DND-41 (cell line): Measurements from ENCODE around the gene POU6F2.
"Not testable (repeated sequence)": the region's sequence is repeated elsewhere in the genome, so short reads cannot be mapped to it uniquely, and the experiment has no call there.

Source experiments
- ATAC-seq: fragments of 200-7000 bp; cut with Tn5 transposase; 3 replicates; pipeline ENCODE4 v1.9.1; 2021; ENCODE audit warnings: low read depth; ENCODE audit not compliant: insufficient read depth
- DNase-seq: peaks from one replicate; pipeline ENCODE4 v3.0.0-alpha.2; 2020
- H2AFZ ChIP-seq: 2 replicates; pipeline ENCODE4 v1.6.0; 2012; ENCODE audit warnings: low read depth, low read length
- H3K27ac ChIP-seq: 2 replicates; pipeline ENCODE4 v1.5.1; 2012; ENCODE audit warnings: low read length, inconsistent platforms
- H3K27me3 ChIP-seq: fragments of 200-600 bp; sonication (generic); 2 replicates; pipeline ENCODE4 v1.6.0; 2012; ENCODE audit warnings: low read length, mild to moderate bottlenecking, inconsistent platforms; ENCODE audit not compliant: insufficient read depth, poor library complexity
- H3K36me3 ChIP-seq: 2 replicates; pipeline ENCODE4 v1.5.1; 2012; ENCODE audit warnings: low read length, inconsistent platforms; ENCODE audit not compliant: insufficient read depth
- H3K4me1 ChIP-seq: 2 replicates; pipeline ENCODE4 v1.5.1; 2012; ENCODE audit warnings: mild to moderate bottlenecking, low read length; ENCODE audit not compliant: insufficient read depth
- H3K4me2 ChIP-seq: 2 replicates; pipeline ENCODE4 v1.6.0; 2012; ENCODE audit warnings: mild to moderate bottlenecking, moderate library complexity, low read length, inconsistent platforms; ENCODE audit not compliant: insufficient read depth
- H3K4me3 ChIP-seq, 2 experiments: fragments of 200-600 bp in 1 of 2; shearing (Covaris generic) in 1 of 2; 2 replicates each; pipeline ENCODE4 v1.5.1; 2012 to 2016; ENCODE audit warnings: inconsistent platforms in 2 of 2, low read length in 2 of 2, mild to moderate bottlenecking in 2 of 2, low read depth in 1 of 2, moderate library complexity in 1 of 2
- H3K79me2 ChIP-seq: 2 replicates; pipeline ENCODE4 v1.6.0; 2012; ENCODE audit warnings: low read length, inconsistent platforms; ENCODE audit not compliant: insufficient read depth
- H3K9ac ChIP-seq: 2 replicates; pipeline ENCODE4 v1.6.0; 2012; ENCODE audit warnings: low read depth, mild to moderate bottlenecking, inconsistent platforms, low read length, moderate library complexity
- H3K9me3 ChIP-seq: 2 replicates; pipeline ENCODE4 v1.5.1; 2012; ENCODE audit warnings: low read length, moderate library complexity, mild to moderate bottlenecking, inconsistent platforms; ENCODE audit not compliant: insufficient read depth, severe bottlenecking
- H4K20me1 ChIP-seq: 2 replicates; pipeline ENCODE4 v1.6.0; 2012; ENCODE audit warnings: low read length; ENCODE audit not compliant: insufficient read depth
- CTCF ChIP-seq: IDR thresholded peaks from 2 replicates; pipeline ENCODE4 v1.5.1; 2012; ENCODE audit warnings: borderline replicate concordance, low read length, moderate library complexity, mild to moderate bottlenecking; ENCODE audit not compliant: poor library complexity, severe bottlenecking; ENCODE audit errors: extremely low read depth
- EZH2 ChIP-seq: IDR thresholded peaks from 3 replicates; pipeline ENCODE4 v1.6.1; 2012; ENCODE audit warnings: borderline replicate concordance, low read depth, mild to moderate bottlenecking, moderate library complexity, low read length, inconsistent platforms; ENCODE audit not compliant: severe bottlenecking

The POU6F2 gene

GRCh38 chr7:39375874-39376190 lies 398.1 kb downstream of the POU6F2 start:
- H3K36me3 ChIP-seq: no peaks in the 10 kb centered on the region
- no peak overlapping the region for H3K4me2 ChIP-seq
- no peaks in the 10 kb centered on the region for H3K79me2 ChIP-seq
- H3K4me3 ChIP-seq: no peak overlapping the region
- TF ChIP-seq CTCF: no peak
- no peak for TF ChIP-seq EZH2
- no peak overlapping the region for H3K27ac ChIP-seq
- H2AFZ ChIP-seq: no peak overlapping the region
- peaks cover 10% of the 10 kb centered on the region for H3K27me3 ChIP-seq
- H3K9ac ChIP-seq: no peak overlapping the region
- no peaks in the 10 kb centered on the region for H3K4me1 ChIP-seq
- ATAC-seq: no peak
- H3K9me3 ChIP-seq: no peaks in the 10 kb centered on the region
- no peaks in the 10 kb centered on the region for H4K20me1 ChIP-seq
- no peak for DNase-seq

GRCh38 chr7:39376881-39377280 lies 399.2 kb downstream of the POU6F2 start:
- not testable (repeated sequence) for H3K4me3 ChIP-seq, ATAC-seq, H2AFZ ChIP-seq, H3K79me2 ChIP-seq, H3K4me2 ChIP-seq, H3K4me1 ChIP-seq, H3K36me3 ChIP-seq, H3K9ac ChIP-seq, DNase-seq, H3K27ac ChIP-seq, H3K9me3 ChIP-seq, H4K20me1 ChIP-seq
- peaks cover 12% of the 10 kb centered on the region for H3K27me3 ChIP-seq

- no peak for ATAC-seq
- no peak overlapping the region for H3K4me3 ChIP-seq
- peaks cover 15% of the 10 kb centered on the region for H3K27me3 ChIP-seq
- no peak overlapping the region for H3K9ac ChIP-seq
- no peak for DNase-seq
- no peaks in the 10 kb centered on the region for H3K79me2 ChIP-seq
- H3K36me3 ChIP-seq: no peaks in the 10 kb centered on the region
- TF ChIP-seq CTCF (no peak), EZH2 (no peak)
- H3K9me3 ChIP-seq: no peaks in the 10 kb centered on the region
- no peaks in the 10 kb centered on the region for H3K4me1 ChIP-seq
- H3K4me2 ChIP-seq: no peak overlapping the region
- H4K20me1 ChIP-seq: no peaks in the 10 kb centered on the region
- H3K27ac ChIP-seq: no peak overlapping the region
- no peak overlapping the region for H2AFZ ChIP-seq
Observed at GRCh38 chr7:39379416-39379815, 401.7 kb downstream of the POU6F2 start.

GRCh38 chr7:39383136-39383535 lies 405.4 kb downstream of the POU6F2 start:
- Histone ChIP-seq H3K79me2 (no peaks in the 10 kb centered on the region), H3K9ac (no peak overlapping the region), H3K4me1 (no peaks in the 10 kb centered on the region), H3K4me2 (no peak overlapping the region), H3K27me3 (peaks cover 11% of the 10 kb centered on the region), H3K36me3 (no peaks in the 10 kb centered on the region), H2AFZ (no peak overlapping the region), H3K27ac (no peak overlapping the region), H4K20me1 (no peaks in the 10 kb centered on the region), H3K9me3 (no peaks in the 10 kb centered on the region), H3K4me3 (no peak overlapping the region)
- no peak for DNase-seq
- TF ChIP-seq EZH2 (no peak), CTCF (no peak)
- ATAC-seq: no peak
